Embryonic facial prominence (tissue), 1 donor: ENCODE measurements around the gene SRP54.
"Not testable (repeated sequence)": the region's sequence is repeated elsewhere in the genome, so short reads cannot be mapped to it uniquely, and the experiment has no call there.

Source experiments
- DNase-seq: peaks from one replicate; pipeline ENCODE4 v3.0.0-alpha.2; 2016; ENCODE audit errors: extremely low spot score

Gene SRP54

GRCh38 chr14:34983786-34984185, 994 bp downstream of the SRP54 start:
- no peak for DNase-seq

DNA sequence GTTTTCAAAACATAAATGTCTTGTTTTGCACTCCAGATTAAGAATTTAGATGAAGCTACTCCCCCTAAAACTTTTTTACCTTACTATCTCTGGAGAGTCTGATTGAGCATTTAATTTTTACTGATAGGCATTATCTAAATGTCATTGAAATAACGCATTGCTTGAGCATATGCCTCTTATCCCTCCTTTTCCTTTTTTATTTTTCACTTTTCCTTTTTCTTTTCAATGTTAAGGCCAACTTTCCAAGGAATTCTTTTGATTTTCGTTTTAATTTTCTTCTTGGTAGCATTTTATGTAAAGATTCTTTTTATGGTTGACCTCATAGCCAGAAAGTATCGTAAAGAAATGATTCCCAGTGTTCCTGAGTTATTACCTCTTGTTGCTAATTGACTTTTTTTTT, 2.9 kb downstream of the SRP54 start:
- no peak for DNase-seq

GRCh38 chr14:34987180-34987579, 4.4 kb downstream of the SRP54 start:
- no peak for DNase-seq

DNA sequence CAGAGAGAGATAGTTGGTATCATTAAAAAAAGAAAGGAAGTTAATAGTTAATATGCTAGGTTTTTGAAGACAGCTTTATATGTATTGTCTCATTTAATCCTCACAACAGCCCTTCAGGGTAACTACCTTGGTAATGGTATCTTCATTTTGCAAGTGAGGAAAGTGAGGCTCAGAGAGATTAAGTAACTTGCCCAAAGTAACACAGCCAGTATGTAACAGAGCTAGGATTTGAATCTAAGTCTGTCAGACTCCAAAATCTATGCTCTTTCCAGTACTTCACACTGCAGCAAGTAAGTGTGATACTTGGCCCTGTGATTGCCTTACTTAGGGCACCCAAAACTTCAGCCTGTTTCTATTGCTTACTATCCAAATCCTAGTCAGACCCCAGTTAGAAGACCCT, 7.0 kb downstream of the SRP54 start:
- DNase-seq = no peak

GRCh38 chr14:34993426-34993825, 10.6 kb downstream of the SRP54 start:
- no peak for DNase-seq

GRCh38 chr14:34994668-34995067, 11.9 kb downstream of the SRP54 start:
- no peak for DNase-seq

- no peak for DNase-seq
Measured at GRCh38 chr14:34997762-34998161, 15.0 kb downstream of the SRP54 start.

GRCh38 chr14:34999500-34999899, 16.7 kb downstream of the SRP54 start:
- no peak for DNase-seq

DNA sequence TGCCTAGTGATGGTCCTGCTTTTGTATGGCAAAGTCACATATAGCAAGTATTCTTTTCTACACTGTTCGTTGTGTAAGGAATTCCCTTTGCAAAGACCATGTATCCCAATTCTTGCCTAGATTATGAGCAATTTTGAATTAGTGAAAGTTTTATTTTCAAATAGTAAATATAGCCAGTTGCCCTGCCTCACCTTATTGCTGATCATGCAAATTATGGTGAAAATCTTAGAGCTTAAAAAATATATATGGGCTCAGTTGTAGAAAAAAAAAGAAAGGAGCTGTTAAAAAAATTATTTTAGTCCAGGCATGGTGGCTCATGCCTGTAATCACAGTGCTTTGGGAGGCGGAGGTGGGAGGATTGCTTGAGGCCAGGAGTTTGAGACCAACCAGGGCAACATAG, 18.8 kb downstream of the SRP54 start:
- no peak for DNase-seq

- no peak for DNase-seq
Measured at GRCh38 chr14:35004839-35005238, 22.0 kb downstream of the SRP54 start.

DNA sequence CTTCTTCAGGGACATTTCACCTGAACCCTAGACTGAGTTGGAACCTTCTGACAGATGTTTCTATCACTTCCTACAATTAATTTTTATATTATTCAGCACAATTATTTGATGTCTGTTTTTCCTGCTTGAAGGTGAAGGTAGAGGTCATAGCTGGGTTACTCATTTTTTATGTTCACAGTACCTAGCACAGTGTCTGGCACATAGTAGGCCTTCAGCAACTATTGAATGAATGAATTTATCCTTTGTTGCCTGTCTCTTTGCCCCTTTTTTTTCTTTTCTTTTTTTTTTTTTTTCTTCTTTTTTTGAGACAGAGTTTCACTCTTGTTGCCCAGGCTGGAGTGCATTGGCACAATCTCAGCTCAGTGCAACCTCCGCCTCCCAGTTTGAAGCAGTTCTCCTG, 33.8 kb downstream of the SRP54 start:
- no peak for DNase-seq

- DNase-seq = no peak
Measured at GRCh38 chr14:35020713-35021112, 37.9 kb downstream of the SRP54 start.

DNA sequence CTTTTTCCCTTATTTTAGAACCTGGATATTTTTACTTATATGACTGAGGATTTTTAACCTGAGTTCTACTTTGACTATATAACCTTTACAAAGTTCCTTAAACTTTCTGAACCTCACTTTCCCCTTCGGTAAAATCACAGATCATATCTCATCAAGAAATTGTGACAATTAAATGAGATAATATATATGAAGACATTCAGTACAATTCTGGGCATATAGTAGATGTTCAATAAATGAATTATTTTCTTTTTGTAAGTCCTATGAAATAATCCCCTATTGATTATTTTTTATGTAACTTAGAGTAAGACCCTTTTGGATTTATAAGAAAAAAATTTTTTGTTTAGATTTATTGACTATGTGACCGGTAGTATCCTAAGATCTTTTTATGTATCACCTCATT, 45.6 kb downstream of the SRP54 start:
- no peak for DNase-seq

DNA sequence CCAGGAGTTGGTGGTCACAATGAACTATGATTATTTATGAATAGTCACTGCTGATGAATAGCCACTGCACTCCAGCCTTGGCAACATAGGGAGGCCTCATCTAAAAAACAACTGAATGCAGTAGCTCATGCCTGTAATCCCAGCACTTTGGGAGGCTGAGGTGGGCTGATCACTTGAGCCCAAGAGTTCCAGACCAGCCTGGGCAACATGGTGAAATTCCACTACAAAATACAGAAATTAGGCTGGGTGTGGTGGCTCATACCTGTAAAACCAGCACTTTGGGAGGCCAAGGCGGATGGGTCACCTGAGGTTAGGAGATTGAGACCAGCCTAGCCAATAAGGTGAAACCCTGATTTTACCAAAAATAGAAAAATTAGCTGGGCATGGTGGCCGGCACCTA, 49.8 kb downstream of the SRP54 start:
- DNase-seq = no peak

DNA sequence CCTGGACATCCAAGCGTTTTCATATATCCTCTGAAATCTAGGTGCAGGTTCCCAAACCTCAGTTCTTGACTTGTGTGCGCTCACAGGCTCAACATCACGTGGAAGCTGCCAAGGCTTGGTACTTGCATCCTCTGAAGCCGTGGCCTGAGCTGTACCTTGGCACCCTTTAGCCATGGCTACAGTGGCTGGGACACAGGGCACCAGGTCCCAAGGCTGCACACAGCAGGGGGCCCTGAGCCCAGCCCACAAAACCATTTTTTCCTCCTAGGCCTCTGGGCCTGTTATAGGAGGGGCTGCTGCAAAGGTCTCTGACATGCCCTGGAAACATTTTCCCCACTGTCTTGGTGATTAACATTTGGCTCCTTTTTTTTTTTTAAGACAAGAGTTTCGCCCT, 51.6 kb downstream of the SRP54 start:
- DNase-seq = no peak

- DNase-seq = not testable (repeated sequence)
Measured at GRCh38 chr14:35034944-35035554, 52.3 kb downstream of the SRP54 start.

- not testable (repeated sequence) for DNase-seq
Measured at GRCh38 chr14:35038312-35038711, 55.5 kb downstream of the SRP54 start.

GRCh38 chr14:35042632-35043031, 59.8 kb downstream of the SRP54 start:
- no peak for DNase-seq

- no peak for DNase-seq
Measured at GRCh38 chr14:35043046-35043445, 60.3 kb downstream of the SRP54 start.

- no peak for DNase-seq
Measured at GRCh38 chr14:35044939-35045797, 62.4 kb downstream of the SRP54 start.

DNA sequence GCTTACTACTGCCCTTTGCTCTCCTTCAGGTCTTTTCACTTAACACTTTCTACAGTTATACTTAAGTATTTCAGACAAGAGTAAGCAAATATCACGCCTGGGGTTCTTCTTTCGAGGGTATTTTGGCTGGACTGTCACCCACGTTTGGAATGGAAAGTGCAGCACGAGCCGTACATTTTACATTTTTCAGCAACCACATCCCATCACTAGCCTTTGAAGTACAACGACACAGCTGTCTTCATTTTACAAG, 62.9 kb downstream of the SRP54 start:
- peak; percentile 14 for DNase-seq

GRCh38 chr14:35046048-35046750, 63.4 kb downstream of the SRP54 start, which contains the start of gene FAM177A1:
Gene FAM177A1 (plus strand): TSS chr14:35046272. CDS start chr14:35046464, 192 bp downstream.
- peak; percentile 92 for DNase-seq
